Fibroblast of the conjunctiva (primary cell): ENCODE measurements around the gene FRMD4A.

Source experiments
- DNase-seq: peaks from one replicate; pipeline ENCODE4 v3.0.0-alpha.2; 2010; ENCODE audit warnings: low read depth

Gene FRMD4A

GRCh38 chr10:13612654-13613373, 717.9 kb downstream of the FRMD4A start:
- no peak for DNase-seq

- DNase-seq: no peak
These were observed 722.4 kb downstream of the FRMD4A start for GRCh38 chr10:13608246-13608853.

DNA sequence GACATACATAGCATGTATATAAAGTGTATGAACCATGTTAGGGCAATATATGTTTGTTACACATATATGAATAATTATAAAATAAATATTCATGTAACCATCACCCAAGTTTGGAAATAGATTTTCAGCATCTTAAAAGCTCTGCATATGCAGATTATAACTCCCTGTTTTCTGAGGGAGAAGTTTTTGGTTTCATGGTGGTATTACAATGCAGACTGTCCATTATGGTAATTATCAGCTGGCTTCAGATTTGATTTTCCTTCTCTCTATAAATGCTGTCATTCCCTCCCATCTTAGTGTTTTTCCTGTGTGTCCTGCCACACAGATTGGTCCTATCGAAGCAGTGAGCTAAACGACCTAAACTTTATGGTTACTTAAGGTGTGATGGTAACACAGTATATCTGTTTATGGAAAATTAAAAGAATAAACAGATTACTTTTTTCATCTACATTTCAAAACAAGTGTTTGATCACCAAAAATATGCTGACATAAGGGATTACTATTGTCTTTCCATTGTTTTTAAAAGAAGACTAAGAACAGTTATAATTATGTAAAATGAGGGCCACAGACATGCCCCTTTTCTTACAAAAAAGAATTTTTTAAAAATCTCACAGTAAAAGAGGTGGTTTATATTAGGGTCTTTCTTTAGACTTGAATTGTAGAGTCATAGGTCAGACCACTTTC, 726.2 kb downstream of the FRMD4A start:
- DNase-seq: no peak

- no peak for DNase-seq
These were observed 732.8 kb downstream of the FRMD4A start for GRCh38 chr10:13597909-13598308.

DNA sequence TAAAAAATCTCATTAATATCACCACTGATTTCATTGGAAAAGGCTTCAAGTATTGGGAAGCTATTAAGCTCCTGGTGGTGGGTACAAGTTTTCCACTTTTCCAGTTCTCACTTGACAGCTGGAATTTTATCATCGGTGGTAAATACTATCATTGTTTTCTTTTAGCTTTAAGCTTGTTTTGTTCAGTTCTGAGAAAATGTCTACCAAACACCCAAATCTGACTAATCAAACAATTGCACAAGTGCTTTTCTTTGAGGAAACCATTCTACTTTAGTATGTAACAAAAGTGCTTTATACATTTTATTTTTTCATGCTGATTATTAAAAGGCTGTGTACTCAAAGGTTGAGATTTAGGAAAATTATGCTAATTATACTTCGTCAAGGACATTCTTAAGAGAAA, 736.1 kb downstream of the FRMD4A start:
- DNase-seq: no peak
